Kidney epithelial cell (primary cell): Measurements from ENCODE around the gene ITM2B. TPM values are rescaled to one million over a fixed set of nuclear protein-coding genes. Genes with fewer than 3 reads are reported as not detected.

Experiments
- DNase-seq: peaks from one replicate; pipeline ENCODE4 v3.0.0-alpha.2; 2010; ENCODE audit warnings: low read depth
- H3K27me3 ChIP-seq: 2 replicates; pipeline ENCODE4 v1.6.0; 2011; ENCODE audit warnings: low read length; ENCODE audit not compliant: control insufficient read depth, insufficient read depth
- H3K36me3 ChIP-seq: 2 replicates; pipeline ENCODE4 v1.5.1; 2011; ENCODE audit warnings: low read length; ENCODE audit not compliant: control insufficient read depth, insufficient read depth
- H3K4me3 ChIP-seq: 2 replicates; pipeline ENCODE4 v1.5.1; 2011; ENCODE audit warnings: low read depth, mild to moderate bottlenecking, control low read depth, low read length
- CTCF ChIP-seq: IDR thresholded peaks from 2 replicates; pipeline ENCODE4 v1.5.1; 2011; ENCODE audit warnings: mild to moderate bottlenecking, moderate library complexity, low read length, control low read depth, inconsistent platforms; ENCODE audit not compliant: insufficient read depth, poor library complexity, severe bottlenecking
- total RNA-seq: library from RNA; depleted of rRNA; stranded (reverse); fragments of >200 nt; gene quantifications from 2 replicates; pipeline ENCODE4 v1.2.3, GENCODE V29; 2015

The ITM2B gene
- total RNA-seq: 241 and 246 TPM in 2 replicates

- peak within 1 kb of the TSS; percentile 78 for H3K4me3 ChIP-seq
- no peak for TF ChIP-seq CTCF
- H3K27me3 ChIP-seq: no peaks in the 10 kb centered on the region
- no peaks in the 10 kb centered on the region for H3K36me3 ChIP-seq
- DNase-seq: no peak
Observed at GRCh38 chr13:48233046-48233888, at the start of gene ITM2B. Gene ITM2B (plus strand): TSS chr13:48233206. CDS start chr13:48233361, 155 bp downstream.

GRCh38 chr13:48184260-48184659, 48.7 kb upstream of the ITM2B start:
- H3K36me3 ChIP-seq: no peaks in the 10 kb centered on the region
- no peaks in the 10 kb centered on the region for H3K27me3 ChIP-seq
- no peak for DNase-seq
- no peak for TF ChIP-seq CTCF
- H3K4me3 ChIP-seq: no peak overlapping the region

GRCh38 chr13:48185018-48185417, 48.0 kb upstream of the ITM2B start:
- no peaks in the 10 kb centered on the region for H3K36me3 ChIP-seq
- TF ChIP-seq CTCF: no peak
- no peaks in the 10 kb centered on the region for H3K27me3 ChIP-seq
- no peak for DNase-seq
- H3K4me3 ChIP-seq: no peak overlapping the region

- DNase-seq: no peak
- no peaks in the 10 kb centered on the region for H3K36me3 ChIP-seq
- H3K27me3 ChIP-seq: no peaks in the 10 kb centered on the region
- H3K4me3 ChIP-seq: no peak overlapping the region
- TF ChIP-seq CTCF: no peak
Observed at GRCh38 chr13:48186722-48187121, 46.3 kb upstream of the ITM2B start.

GRCh38 chr13:48188131-48188530, 44.9 kb upstream of the ITM2B start:
- no peak for DNase-seq
- Histone ChIP-seq H3K27me3 (no peaks in the 10 kb centered on the region), H3K4me3 (no peak overlapping the region), H3K36me3 (no peaks in the 10 kb centered on the region)
- no peak for TF ChIP-seq CTCF

- Histone ChIP-seq H3K4me3 (no peak overlapping the region), H3K36me3 (no peaks in the 10 kb centered on the region), H3K27me3 (no peaks in the 10 kb centered on the region)
- TF ChIP-seq CTCF: no peak
- DNase-seq: no peak
Observed at GRCh38 chr13:48188601-48189000, 44.4 kb upstream of the ITM2B start.
